ENCODE results near the gene TRAF2.

Gene TRAF2

GRCh38 chr9:136958473-136958872 is 72.2 kb downstream of the TRAF2 start:
- Histone ChIP-seq H3K36me3 (ENCODE audit: control insufficient read depth, insufficient read depth, low read length) (no peaks in the 10 kb centered on the region), H3K27ac (ENCODE audit: insufficient read depth, low read depth, low read length, poor library complexity, severe bottlenecking) (no peak overlapping the region), H3K9me3 (ENCODE audit: control insufficient read depth, low read length) (no peaks in the 10 kb centered on the region), H3K4me1 (ENCODE audit: control insufficient read depth, insufficient read depth, low read length) (peaks cover 3% of the 10 kb centered on the region), H3K27me3 (ENCODE audit: control insufficient read depth, insufficient read depth, low read length, poor library complexity, severe bottlenecking) (no peaks in the 10 kb centered on the region), H3K4me3 (ENCODE audit: insufficient read depth, low read depth, low read length) (no peak overlapping the region)
- 87 to 89% methylated on average over 7 of the region's 7 CpGs for WGBS, 2 experiments

- Histone ChIP-seq H3K27ac (ENCODE audit: insufficient read depth, low read depth, low read length, poor library complexity, severe bottlenecking) (no peak overlapping the region), H3K36me3 (ENCODE audit: control insufficient read depth, insufficient read depth, low read length) (no peaks in the 10 kb centered on the region), H3K4me1 (ENCODE audit: control insufficient read depth, insufficient read depth, low read length) (peaks cover 5% of the 10 kb centered on the region), H3K27me3 (ENCODE audit: control insufficient read depth, insufficient read depth, low read length, poor library complexity, severe bottlenecking) (no peaks in the 10 kb centered on the region), H3K4me3 (ENCODE audit: insufficient read depth, low read depth, low read length) (no peak overlapping the region), H3K9me3 (ENCODE audit: control insufficient read depth, low read length) (no peaks in the 10 kb centered on the region)
- WGBS, 2 experiments: 88 to 90% methylated on average over 28 of the region's 28 CpGs
These were observed 72.9 kb downstream of the TRAF2 start for GRCh38 chr9:136958898-136959850.

DNA sequence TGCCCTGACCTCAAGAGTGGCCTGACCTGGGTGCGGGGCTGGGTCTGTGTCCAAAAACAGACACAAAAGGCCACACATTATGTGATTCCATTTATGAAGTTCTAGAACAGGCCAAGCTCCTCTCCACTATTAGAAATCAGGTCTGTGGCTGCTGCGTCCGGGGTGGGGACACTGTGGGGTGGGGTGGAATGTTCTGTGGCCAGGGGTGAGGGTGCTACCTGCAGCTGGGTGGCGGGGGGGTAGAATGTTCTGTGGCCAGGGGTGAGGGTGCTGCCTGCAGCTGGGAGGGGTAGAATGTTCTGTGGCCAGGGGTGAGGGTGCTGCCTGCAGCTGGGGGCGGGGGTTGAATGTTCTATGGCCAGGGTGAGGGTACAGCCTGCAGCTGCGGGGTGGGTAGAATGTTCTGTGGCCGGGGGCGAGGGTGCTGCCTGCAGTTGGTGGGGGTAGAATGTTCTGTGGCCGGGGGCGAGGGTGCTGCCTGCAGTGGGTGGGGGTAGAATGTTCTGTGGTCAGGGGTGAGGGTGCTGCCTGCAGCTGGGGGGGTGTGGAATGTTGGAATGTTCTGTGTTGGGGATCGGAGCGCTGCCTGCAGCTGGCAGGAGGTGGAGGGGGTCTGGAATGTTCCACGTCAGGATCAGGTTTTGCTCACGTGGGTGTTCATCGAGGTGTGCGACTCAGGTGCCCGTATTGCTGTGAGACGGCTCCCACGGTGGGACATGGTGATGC is 74.1 kb downstream of the TRAF2 start:
- Histone ChIP-seq H3K36me3 (ENCODE audit: control insufficient read depth, insufficient read depth, low read length) (no peaks in the 10 kb centered on the region), H3K27ac (ENCODE audit: insufficient read depth, low read depth, low read length, poor library complexity, severe bottlenecking) (no peak overlapping the region), H3K27me3 (ENCODE audit: control insufficient read depth, insufficient read depth, low read length, poor library complexity, severe bottlenecking) (no peaks in the 10 kb centered on the region), H3K4me1 (ENCODE audit: control insufficient read depth, insufficient read depth, low read length) (peaks cover 10% of the 10 kb centered on the region), H3K9me3 (ENCODE audit: control insufficient read depth, low read length) (no peaks in the 10 kb centered on the region), H3K4me3 (ENCODE audit: insufficient read depth, low read depth, low read length) (no peak overlapping the region)
- 93 to 95% methylated on average over 18 to 19 of the region's 19 CpGs for WGBS, 2 experiments

DNA sequence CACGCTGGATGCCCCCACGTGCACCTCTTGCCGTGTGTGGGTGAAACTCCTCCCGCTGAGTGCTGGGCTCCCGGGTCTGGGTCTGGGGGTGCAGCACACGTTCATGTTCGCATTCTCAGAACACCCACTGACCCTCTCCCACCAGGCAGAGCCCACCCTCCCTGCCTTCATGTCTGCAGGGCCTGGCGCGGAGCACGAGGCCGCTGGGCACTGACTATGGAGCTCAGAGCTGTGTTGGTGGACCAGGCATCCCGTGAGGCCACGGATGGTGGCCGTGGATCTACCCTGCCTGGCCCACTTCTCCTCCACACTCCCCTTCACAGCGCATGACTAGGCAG is 74.6 kb downstream of the TRAF2 start:
- WGBS, 2 experiments: 94 to 97% methylated on average over 15 of the region's 15 CpGs
- H3K36me3 ChIP-seq (ENCODE audit: control insufficient read depth, insufficient read depth, low read length): no peaks in the 10 kb centered on the region
- no peak overlapping the region for H3K27ac ChIP-seq (ENCODE audit: insufficient read depth, low read depth, low read length, poor library complexity, severe bottlenecking)

DNA sequence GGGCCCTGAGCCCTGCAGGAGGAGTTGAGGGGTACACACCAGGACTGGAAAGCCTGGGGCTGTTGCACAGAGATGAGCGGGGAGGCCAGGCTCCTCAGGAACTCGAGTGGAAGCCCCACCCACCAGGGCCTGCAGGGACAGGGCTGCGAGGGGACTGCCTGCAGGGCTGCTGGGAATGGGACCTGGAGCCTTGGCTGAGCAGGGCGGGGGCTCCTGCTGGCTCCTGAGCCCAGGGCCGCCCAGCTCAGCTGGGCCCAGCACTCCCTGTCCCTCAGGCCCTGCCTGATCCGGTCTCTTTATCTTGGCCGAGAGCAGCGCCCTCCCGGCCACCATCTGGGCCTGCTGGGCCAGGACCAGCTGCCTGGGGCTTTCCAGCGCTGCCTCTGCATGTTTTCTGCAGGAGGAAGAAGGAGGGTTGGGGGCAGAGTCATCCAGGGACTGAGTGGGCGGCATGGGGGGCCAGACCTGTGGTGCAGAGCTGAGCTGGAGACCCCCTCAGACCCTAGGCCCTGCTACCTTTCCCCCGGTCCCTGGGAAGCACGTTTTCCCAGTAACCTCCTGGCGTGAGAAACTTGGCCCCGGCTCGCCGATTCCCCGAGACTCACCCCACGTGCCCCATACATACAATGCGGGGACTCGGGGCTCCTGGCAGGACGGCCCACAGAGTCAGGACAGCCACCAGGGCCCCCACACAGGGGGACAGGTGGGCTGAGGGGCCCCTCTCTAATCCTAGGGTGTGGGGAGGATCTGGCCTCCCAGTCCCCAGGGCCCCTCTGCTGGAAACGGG is 75.2 kb downstream of the TRAF2 start:
- H3K27me3 ChIP-seq (ENCODE audit: control insufficient read depth, insufficient read depth, low read length, poor library complexity, severe bottlenecking): no peaks in the 10 kb centered on the region
- H3K27ac ChIP-seq (ENCODE audit: insufficient read depth, low read depth, low read length, poor library complexity, severe bottlenecking): no peak overlapping the region
- no peaks in the 10 kb centered on the region for H3K36me3 ChIP-seq (ENCODE audit: control insufficient read depth, insufficient read depth, low read length)
- H3K4me3 ChIP-seq (ENCODE audit: insufficient read depth, low read depth, low read length): no peak overlapping the region
- 81% methylated on average over 23 of the region's 23 CpGs for WGBS, 2 experiments
- peaks cover 16% of the 10 kb centered on the region for H3K4me1 ChIP-seq (ENCODE audit: control insufficient read depth, insufficient read depth, low read length)
- no peaks in the 10 kb centered on the region for H3K9me3 ChIP-seq (ENCODE audit: control insufficient read depth, low read length)

More for the DNA sequence above, 74.6 kb downstream of the TRAF2 start:
- Histone ChIP-seq H3K27me3 (ENCODE audit: control insufficient read depth, insufficient read depth, low read length, poor library complexity, severe bottlenecking) (no peaks in the 10 kb centered on the region), H3K9me3 (ENCODE audit: control insufficient read depth, low read length) (no peaks in the 10 kb centered on the region), H3K4me1 (ENCODE audit: control insufficient read depth, insufficient read depth, low read length) (peaks cover 12% of the 10 kb centered on the region), H3K4me3 (ENCODE audit: insufficient read depth, low read depth, low read length) (no peak overlapping the region)

- H3K9me3 ChIP-seq (ENCODE audit: control insufficient read depth, low read length): no peaks in the 10 kb centered on the region
- H3K4me3 ChIP-seq (ENCODE audit: insufficient read depth, low read depth, low read length): no peak overlapping the region
- H3K27me3 ChIP-seq (ENCODE audit: control insufficient read depth, insufficient read depth, low read length, poor library complexity, severe bottlenecking): no peaks in the 10 kb centered on the region
- H3K4me1 ChIP-seq (ENCODE audit: control insufficient read depth, insufficient read depth, low read length): peaks cover 16% of the 10 kb centered on the region
- H3K27ac ChIP-seq (ENCODE audit: insufficient read depth, low read depth, low read length, poor library complexity, severe bottlenecking): no peak overlapping the region
- 95% methylated on average over 9 of the region's 9 CpGs for WGBS, 2 experiments
- H3K36me3 ChIP-seq (ENCODE audit: control insufficient read depth, insufficient read depth, low read length): no peaks in the 10 kb centered on the region
These were observed 75.8 kb downstream of the TRAF2 start for GRCh38 chr9:136962163-136962562.

DNA sequence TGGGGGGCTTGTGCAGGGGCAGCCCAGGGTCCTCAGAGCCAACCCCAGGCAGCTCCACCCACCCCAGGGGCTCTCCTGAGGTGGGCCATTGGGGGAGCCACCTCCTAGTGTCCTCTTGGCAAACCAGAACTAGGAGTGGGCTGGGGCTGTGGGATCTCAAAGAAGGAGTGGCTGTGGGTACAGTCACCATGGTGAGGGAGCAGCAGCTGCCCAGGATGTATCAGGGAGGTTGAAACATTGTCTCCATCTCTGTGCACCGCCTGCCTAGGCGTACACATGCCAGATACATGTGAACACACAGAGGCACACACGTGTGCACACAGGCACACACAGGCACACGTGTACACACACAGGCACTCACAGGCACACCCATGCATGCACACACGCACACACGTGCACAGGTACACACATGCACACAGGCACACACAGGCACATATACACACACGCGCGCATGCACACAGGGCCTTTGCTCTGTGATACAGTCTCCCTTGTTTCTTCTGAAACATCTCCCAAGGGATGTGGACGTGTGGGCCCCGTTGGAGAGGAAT is 76.5 kb downstream of the TRAF2 start:
- H3K4me1 ChIP-seq (ENCODE audit: control insufficient read depth, insufficient read depth, low read length): peaks cover 16% of the 10 kb centered on the region
- 92% methylated on average over 11 of the region's 11 CpGs for WGBS, 2 experiments
- H3K9me3 ChIP-seq (ENCODE audit: control insufficient read depth, low read length): no peaks in the 10 kb centered on the region
- no peak overlapping the region for H3K27ac ChIP-seq (ENCODE audit: insufficient read depth, low read depth, low read length, poor library complexity, severe bottlenecking)
- H3K27me3 ChIP-seq (ENCODE audit: control insufficient read depth, insufficient read depth, low read length, poor library complexity, severe bottlenecking): no peaks in the 10 kb centered on the region
- H3K36me3 ChIP-seq (ENCODE audit: control insufficient read depth, insufficient read depth, low read length): no peaks in the 10 kb centered on the region
- no peak overlapping the region for H3K4me3 ChIP-seq (ENCODE audit: insufficient read depth, low read depth, low read length)

DNA sequence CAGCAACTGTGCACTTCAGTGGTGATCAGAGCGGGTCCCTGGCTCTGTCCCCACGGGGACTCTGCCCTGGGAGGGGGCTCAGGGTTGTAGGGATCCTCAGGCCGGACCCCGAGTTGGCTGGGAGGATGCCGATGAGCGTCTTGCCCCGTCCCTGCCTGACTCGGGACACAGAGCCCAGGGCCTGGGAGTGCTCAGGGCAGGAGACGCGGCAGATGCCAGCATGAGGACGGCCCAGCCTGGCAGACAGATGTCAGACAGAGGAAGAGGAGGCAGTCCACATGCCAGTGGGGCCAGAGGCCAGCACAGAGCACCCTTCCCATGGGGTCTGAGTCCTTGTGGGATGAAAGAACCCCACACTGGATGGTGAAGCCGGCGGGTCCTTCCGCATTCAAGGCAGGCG is 77.0 kb downstream of the TRAF2 start:
- H3K9me3 ChIP-seq (ENCODE audit: control insufficient read depth, low read length): no peaks in the 10 kb centered on the region
- WGBS, 2 experiments: 94% methylated on average over 15 of the region's 15 CpGs
- peaks cover 16% of the 10 kb centered on the region for H3K4me1 ChIP-seq (ENCODE audit: control insufficient read depth, insufficient read depth, low read length)
- H3K27me3 ChIP-seq (ENCODE audit: control insufficient read depth, insufficient read depth, low read length, poor library complexity, severe bottlenecking): no peaks in the 10 kb centered on the region
- no peaks in the 10 kb centered on the region for H3K36me3 ChIP-seq (ENCODE audit: control insufficient read depth, insufficient read depth, low read length)
- H3K27ac ChIP-seq (ENCODE audit: insufficient read depth, low read depth, low read length, poor library complexity, severe bottlenecking): no peak overlapping the region
- H3K4me3 ChIP-seq (ENCODE audit: insufficient read depth, low read depth, low read length): no peak overlapping the region

- peaks cover 16% of the 10 kb centered on the region for H3K4me1 ChIP-seq (ENCODE audit: control insufficient read depth, insufficient read depth, low read length)
- no peaks in the 10 kb centered on the region for H3K9me3 ChIP-seq (ENCODE audit: control insufficient read depth, low read length)
- no peak overlapping the region for H3K4me3 ChIP-seq (ENCODE audit: insufficient read depth, low read depth, low read length)
- no peak overlapping the region for H3K27ac ChIP-seq (ENCODE audit: insufficient read depth, low read depth, low read length, poor library complexity, severe bottlenecking)
- no peaks in the 10 kb centered on the region for H3K36me3 ChIP-seq (ENCODE audit: control insufficient read depth, insufficient read depth, low read length)
- 86 to 87% methylated on average over 12 of the region's 12 CpGs for WGBS, 2 experiments
- no peaks in the 10 kb centered on the region for H3K27me3 ChIP-seq (ENCODE audit: control insufficient read depth, insufficient read depth, low read length, poor library complexity, severe bottlenecking)
These were observed 77.4 kb downstream of the TRAF2 start for GRCh38 chr9:136963751-136964150.
